GM19372 (cell line): Measurements from ENCODE around the gene PLCD3.
A peak's percentile ranks its signal among the peaks of the same experiment; 100 is the strongest.
"Not testable (repeated sequence)": the region's sequence is repeated elsewhere in the genome, so short reads cannot be mapped to it uniquely, and the experiment has no call there.

Experiments
- ATAC-seq: cut with Tn5 transposase; IDR thresholded peaks from one replicate; pipeline ENCODE4 v1.9.1; 2021; ENCODE audit warnings: mild to moderate bottlenecking, low read depth, moderate library complexity; ENCODE audit not compliant: unreplicated experiment

Gene PLCD3

GRCh38 chr17:45135192-45135977, 3.1 kb upstream of the PLCD3 start, which contains the start of gene ACBD4:
Gene ACBD4, plus strand, starts transcription at chr17:45135687. Its CDS starts 458 bp downstream, at chr17:45136145.
- ATAC-seq, result peak; percentile 79

GRCh38 chr17:45132572-45133463, 503 bp upstream of the PLCD3 start:
- ATAC-seq, result no peak

DNA sequence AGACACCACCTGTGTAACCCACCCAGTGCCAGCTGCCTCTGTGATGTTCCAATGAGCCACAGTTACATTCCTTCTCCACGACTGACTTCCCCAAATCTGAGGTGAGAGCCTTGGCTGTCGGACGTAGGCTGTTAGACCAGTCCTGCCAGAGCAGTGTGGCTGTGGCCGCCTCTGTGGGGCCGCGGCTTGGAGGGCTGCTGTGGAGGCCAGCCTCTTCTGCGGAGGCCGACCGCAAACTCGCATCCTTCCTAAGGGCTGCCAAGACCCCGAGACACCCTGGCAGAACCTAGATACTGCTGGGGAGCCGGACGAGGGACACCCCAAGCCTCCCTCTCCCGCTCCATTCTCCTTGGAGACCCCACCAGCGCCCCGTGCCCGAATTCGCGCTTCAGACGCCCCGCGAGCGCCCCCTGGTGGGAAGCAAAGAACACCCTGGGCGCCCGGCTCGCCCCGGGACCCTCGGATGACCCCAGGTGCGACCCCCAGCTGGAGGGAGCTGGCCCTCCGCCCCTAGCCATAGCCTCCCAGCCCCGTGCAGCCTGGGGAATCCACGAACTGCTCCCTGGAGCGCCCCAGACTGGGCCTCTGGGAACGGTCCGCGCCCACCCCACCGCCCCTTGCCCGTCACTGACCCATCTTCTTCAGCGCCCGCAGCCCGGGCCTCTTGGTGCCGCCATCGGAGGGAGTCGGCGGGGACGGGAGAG, 547 bp downstream of the PLCD3 start:
- no peak for ATAC-seq

- no peak for ATAC-seq
Measured at GRCh38 chr17:45130681-45131615, 1.4 kb downstream of the PLCD3 start.

GRCh38 chr17:45129940-45130680, 2.2 kb downstream of the PLCD3 start:
- no peak for ATAC-seq

DNA sequence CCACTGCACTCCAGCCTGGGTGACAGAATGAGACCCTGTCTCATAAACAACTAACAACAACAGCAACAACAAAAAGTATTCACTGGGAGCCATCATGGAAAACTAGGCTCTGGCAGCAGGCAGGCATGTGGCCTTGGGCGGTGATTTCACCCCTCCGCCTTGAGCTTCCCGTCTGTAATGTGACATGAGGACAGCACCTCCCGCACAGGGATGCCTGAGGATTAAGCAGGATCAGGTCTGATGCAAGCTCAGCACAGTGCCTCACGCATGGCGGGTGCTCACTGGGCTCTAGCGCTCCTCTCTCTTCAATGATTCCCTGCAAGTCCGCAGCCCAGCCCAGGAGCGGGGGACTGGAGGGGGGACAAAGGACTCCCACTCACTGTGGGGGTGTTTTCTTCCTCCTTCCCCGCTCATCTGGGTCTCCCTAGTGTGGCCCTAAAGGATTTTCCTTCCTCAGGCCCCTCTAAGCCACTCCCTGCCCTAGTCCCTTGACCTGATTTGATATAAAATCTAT, 2.8 kb downstream of the PLCD3 start:
- no peak for ATAC-seq

- no peak for ATAC-seq
Measured at GRCh38 chr17:45128989-45129388, 3.3 kb downstream of the PLCD3 start.

DNA sequence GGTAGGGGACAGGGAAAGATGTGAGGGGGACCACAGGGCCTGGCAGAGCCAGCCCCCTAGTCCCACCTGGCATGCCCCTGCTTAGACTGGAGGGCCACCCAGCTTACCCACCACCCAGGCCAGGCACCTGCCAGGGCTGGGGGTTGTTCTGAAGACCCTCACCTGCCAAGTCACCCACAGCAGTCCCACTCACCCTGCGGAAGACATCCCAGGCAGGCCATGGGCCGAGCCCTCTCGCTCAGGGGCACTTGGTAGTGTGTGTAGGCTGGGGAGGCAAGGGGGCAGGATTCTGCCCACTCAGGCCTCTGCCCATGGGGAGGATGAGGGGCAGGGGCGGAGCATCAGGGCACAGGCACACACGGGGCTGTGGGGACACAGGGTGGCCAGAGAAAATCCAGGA, 4.0 kb downstream of the PLCD3 start:
- no peak for ATAC-seq

- ATAC-seq, result no peak
Measured at GRCh38 chr17:45127548-45128300, 4.6 kb downstream of the PLCD3 start.

DNA sequence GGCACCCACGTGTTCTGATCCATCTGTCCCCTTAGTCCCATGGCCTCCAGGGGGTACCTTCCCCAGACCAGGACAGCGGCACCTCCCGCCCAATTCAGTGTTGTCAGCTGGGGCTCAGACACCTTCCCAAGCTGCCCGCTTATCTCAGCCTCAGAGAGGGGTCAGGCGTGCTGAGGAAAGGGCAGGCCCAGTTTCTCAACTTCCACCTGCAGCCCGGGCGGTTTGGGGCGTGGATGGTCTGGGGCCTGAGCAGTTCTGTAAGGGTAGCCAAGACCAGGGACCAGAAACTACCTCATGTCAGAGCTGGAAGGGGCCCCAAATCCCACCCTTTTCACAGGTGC, 5.1 kb downstream of the PLCD3 start:
- ATAC-seq, result no peak

DNA sequence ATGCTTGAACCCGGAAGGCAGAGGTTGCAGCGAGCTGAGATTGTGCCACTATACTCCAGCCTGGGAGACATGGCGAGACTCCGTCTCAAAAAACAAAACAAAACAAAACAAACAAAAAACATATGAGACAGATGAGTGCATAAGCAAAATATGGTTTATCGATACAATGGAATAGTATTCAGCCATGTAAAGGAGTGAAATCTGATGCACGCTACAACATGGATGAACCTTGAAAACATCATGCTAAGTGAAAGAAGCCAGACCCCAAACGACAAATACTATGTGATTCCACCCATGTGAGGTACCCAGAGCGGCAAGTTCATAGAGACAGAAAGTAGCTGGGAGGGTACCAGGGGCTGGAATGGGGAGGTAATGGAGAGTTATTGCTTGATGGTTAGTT, 6.8 kb downstream of the PLCD3 start:
- ATAC-seq, result no peak

GRCh38 chr17:45124797-45125122, 7.6 kb downstream of the PLCD3 start:
- ATAC-seq, result not testable (repeated sequence)

DNA sequence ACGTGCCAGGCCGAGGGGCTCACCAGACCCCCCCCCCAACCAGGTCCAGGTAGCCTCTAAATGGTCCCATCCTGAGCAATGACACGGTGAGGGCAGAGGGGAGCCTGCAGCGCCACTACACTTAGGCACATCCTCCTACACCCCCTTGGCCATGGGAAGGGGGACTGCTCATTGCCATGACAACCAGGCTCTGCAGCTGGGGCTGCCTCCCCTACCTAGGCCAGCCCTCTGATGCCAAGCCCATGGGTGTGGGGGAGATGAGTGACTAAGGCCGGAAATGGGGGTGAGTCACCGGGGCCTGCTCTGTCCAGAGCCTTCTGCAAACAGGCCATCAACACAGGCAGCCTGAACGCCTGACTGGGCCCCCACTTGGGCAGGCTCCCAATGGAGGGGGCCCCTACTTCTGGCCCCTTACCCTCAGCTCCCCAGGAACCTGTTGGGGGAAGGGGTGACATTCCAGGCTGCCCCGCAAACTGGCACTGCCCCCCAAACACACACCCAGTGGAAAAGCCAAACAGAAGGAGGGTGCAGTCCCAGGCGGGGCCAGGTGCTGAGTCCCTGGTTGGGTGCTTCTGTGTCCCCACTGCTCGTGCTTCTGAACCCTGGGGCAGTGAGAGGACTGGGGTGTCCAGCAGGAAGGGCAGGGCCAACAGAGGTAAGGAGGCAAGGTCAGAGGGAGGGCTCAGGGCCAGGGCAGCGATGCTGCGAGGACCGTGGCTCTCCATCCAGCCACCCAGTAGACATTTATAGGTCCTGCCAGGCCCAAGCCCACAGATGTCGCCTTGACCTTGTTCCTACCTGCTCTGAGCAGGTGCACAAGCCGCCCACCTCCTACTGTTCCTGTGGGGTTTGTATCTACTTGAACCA, 8.2 kb downstream of the PLCD3 start:
- no peak for ATAC-seq

DNA sequence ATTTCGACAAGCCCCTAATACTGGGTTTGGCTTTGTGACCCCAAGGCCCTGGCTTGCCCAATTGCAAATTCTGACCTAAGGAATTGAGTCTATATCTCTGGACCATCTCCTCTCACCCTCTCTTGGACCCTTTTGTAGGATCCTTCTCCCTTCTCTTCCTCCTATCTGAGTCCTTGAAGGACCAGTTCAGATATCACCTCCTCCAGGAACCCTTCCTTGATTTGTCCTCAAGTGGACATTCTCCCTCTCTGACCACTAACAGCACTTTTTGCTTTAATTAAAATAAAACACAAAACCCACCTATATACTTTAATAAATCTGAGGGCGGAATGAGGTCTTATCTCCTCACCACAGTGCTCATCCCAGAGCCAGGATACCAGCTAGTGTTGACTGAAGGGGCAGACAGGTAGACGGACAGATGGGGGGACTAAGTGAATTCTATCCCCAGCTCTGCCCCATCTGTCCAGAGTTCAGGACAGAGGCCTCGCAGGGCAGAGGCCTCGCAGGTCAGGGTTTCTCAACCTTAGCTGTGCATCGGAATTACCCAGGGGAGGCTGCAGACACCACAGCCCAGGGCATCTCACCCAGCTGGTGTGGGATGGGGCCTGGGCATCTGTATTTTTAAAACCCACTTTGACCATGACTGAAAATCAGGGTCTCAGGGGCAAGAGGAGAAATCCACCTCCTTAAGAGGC, 9.1 kb downstream of the PLCD3 start:
- no peak for ATAC-seq

- no peak for ATAC-seq
Measured at GRCh38 chr17:45121055-45121454, 11.3 kb downstream of the PLCD3 start.

- ATAC-seq, result no peak
Measured at GRCh38 chr17:45120558-45120957, 11.8 kb downstream of the PLCD3 start.

DNA sequence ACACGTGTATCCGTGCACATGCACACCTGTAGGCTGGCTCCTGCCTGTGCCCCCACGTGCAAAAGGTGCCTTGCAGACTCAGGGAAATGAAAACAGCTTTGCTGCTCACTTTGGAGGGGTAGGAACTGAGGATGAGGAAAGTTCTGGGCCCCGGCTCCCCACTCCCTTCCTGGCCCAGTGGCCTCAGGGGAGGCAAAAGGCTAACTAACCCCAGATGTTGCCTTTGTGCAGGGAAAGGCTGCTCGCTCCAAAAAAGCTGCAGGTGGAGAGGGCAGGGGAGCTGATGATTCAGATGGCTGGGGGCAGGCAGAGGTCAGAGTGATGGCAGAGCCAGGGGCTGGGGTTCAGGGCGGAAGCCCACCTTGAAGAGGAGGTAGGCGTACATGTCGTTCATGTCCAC, 12.4 kb downstream of the PLCD3 start:
- ATAC-seq, result no peak
